GM18499 (cell line): ENCODE measurements around the gene ATP6AP1.
"Not testable (repeated sequence)": the region's sequence is repeated elsewhere in the genome, so short reads cannot be mapped to it uniquely, and the experiment has no call there.

Source experiments
- ATAC-seq: cut with Tn5 transposase; IDR thresholded peaks from one replicate; pipeline ENCODE4 v1.9.1; 2021; ENCODE audit warnings: moderate number of reproducible peaks; ENCODE audit not compliant: insufficient read depth, unreplicated experiment

The ATP6AP1 gene

DNA sequence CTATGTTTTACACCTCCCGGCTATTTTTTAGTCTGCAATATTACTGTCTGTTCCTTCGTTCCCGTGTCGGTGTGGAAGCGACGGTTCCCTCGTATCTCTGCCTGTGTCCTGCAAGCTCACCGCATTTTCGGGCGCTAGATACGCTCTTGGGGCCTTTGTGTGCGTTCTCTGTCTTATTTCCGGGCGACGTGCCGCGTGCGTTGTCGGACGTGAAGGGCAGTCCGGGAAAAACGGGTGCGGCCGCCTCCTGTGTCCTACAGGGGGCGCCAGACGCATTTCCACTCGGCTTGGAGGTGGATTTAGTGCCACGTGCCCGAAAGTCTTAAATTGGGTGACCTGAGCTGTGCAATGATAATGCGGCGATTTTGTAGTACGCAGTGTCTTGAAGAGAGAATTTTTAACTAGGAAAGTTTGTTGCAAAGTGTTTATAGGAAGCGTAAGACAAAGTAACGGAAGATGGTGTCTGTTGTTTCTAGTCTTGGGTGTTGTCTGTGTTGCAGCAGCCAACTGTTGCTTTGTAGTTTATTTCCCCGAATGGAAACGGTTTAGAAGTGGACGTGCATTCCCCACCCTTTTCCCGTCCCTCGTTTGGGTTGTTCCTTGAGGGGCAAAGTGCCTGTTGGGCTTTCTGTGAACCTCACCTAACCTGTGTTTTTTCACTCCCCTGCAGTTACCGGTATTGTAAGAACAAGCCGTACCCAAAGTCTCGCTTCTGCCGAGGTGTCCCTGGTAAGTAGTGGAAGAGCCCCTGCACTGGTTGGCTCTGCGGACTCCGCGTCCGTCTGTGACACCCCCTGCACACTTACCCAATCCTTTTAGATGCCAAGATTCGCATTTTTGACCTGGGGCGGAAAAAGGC is 29.6 kb upstream of the ATP6AP1 start:
- ATAC-seq, result no peak

DNA sequence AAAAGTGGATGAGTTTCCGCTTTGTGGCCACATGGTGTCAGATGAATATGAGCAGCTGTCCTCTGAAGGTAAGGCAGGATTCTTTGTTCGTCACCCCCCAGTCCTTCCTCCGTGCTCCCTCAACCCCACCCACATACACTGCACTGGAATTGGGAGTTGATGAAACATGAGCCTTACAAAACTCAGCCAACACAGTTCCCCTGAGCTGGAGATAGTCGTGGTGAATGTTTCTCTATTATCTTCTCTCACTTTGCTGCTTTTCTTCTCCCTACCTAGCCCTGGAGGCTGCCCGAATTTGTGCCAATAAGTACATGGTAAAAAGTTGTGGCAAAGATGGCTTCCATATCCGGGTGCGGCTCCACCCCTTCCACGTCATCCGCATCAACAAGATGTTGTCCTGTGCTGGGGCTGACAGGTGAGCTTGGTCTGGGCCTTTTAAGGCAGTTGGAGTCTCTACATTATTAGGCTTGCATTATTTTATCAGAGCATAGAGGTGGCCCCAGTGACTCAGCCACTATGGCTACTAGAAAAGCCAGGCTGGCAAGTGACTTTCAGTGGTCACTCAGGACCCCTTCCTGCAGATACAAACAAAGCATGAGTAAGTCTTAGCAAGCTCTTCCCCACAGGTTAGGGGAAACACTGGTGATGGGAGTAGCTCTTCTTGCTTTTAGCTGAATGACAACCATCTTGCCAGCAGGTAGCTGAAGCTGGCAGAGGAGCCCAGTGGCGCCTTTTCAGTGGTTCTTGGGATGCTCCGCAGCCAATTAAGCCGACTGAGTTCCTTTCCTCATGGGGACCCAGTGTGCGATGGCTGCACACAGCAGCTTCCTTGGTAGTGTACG is 28.7 kb upstream of the ATP6AP1 start:
- ATAC-seq, result no peak

DNA sequence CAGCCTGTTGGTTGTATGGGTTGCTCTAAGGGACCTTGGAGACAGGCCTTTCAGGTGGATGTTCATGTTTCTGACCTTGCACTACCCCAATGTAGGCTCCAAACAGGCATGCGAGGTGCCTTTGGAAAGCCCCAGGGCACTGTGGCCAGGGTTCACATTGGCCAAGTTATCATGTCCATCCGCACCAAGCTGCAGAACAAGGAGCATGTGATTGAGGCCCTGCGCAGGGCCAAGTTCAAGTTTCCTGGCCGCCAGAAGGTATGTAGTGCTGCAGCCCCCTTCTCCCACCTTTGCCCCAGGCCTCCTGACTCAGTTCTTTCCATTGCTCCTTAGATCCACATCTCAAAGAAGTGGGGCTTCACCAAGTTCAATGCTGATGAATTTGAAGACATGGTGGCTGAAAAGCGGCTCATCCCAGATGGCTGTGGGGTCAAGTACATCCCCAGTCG is 28.1 kb upstream of the ATP6AP1 start:
- ATAC-seq, result not testable (repeated sequence)

DNA sequence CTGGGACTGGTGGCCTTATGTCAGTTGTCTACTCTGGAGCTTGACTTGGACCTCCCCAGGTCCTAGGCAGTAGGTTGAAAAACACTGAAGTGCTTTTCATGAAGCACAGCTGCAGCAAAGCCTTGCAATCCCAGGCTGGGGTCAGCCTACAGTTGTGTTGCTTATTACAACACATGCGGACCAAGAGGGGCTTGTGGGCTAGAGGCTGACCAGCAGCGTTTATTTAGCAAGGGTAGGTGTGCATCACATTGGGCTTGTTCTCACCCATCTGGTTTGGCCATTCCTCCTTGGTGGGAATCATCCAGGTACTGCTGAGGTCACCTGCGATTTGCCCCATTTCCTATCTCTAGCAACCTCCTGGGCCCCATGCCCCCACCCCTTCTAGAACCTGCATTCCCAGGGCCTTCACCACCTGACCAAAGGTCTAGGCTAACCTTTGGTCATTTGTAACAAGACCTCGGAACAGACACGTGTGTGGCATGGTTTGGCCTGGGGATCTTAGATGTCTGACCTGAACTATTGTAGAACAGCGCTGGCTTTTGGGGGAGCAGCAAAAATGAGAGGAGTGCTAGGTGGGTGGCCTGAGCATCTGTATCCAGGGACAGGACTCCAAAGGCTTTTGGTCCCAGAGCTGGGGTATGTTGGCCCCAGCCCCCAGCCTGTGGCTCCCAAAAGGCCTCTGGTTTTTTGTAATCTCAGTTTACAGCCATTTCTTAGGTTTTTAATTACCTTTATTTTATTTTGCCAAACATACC is 27.3 kb upstream of the ATP6AP1 start:
- no peak for ATAC-seq

DNA sequence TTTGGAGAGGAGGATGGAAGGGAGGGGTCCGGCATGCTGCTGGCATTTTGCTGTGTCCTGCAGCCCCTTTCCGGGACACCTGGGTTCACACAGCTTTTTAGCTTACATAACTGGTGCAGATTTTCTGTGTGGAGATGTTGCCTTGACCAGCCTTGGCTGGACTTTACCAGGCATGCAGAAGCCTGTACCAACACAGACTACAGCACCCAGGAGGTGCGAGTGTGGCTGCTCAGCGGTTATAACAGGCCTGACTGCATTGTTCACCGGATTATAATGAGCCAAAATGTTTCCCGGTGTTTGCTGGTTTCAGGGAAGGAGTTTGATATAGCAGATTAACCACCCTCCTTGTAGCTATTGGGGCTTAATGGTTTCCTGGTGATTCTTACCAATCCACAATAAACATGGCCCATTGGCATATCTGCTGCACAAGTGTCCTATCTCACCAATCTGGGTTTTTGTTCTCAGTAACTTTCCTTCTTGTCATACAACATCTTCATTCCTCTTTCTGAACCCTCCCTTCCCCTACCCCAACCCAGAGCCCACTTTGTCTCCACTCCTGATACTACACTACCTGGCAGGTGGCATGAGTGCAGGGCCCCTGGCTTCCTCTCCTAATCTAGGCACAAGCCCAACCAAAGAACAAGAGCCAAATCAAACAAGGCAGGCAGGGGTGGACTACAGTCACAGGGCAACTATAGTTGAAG is 26.4 kb upstream of the ATP6AP1 start:
- ATAC-seq, result no peak

DNA sequence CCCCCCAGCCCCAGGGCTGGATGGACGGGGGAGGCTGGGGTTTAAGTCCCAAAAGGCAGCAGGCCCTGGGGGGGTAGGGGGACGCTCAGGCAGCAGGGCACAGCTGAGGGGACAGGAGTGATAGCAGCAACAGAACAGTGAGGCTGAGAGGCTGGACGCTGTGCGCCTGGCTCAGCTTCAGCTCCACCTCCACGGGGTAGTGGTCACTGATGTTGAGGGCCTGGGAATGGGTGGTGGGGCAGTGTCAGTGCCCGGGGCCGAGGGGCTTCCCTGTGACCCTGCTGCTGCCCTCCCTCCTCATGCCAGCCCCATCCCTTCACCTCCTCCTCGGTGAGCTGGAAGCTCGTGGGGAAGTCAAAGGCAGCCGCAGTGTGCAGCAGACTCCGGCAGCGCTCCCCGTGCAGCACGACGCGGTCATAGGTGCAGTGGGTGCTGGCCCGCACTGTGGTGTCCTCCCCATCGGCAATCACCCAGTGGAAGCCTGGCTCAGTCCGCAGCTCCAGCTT is 25.8 kb upstream of the ATP6AP1 start:
- no peak for ATAC-seq

DNA sequence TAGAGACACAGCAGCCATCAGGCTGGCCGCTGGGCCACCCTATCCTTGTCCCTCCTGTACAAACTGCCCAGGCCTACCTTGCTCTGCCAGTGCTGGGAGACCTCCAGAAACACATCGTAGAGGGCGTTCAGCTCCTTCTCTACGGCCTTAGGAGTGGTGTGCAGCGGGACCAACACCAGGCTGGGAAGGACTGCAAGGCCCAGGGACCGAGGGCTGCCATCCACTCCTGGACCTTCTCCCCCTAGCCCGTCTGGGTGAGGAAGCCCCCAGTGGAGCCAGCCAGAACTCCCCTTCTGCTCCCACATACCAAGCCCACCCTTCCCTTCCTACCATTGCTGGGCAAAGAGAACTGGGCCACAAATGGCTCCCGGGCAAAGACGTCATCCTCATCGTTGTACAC is 25.3 kb upstream of the ATP6AP1 start:
- no peak for ATAC-seq

DNA sequence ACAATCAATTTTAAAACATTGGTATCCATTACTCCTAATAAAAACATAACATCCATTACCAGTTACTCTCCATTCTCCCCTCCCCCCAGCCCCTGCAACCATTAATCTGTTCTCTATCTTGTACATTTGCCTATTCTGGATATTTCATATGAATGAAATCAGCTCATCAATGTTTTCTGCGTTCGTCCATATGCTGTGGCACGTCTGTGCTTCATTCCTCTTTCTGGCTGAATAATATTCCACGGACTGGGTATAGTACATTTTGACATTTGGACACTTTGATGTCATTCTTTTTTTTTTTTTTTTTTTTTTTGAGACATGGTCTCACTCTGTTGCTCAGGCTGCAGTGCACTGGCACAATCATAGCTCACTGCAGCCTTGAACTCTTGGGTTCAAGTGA is 24.6 kb upstream of the ATP6AP1 start:
- ATAC-seq, result no peak

DNA sequence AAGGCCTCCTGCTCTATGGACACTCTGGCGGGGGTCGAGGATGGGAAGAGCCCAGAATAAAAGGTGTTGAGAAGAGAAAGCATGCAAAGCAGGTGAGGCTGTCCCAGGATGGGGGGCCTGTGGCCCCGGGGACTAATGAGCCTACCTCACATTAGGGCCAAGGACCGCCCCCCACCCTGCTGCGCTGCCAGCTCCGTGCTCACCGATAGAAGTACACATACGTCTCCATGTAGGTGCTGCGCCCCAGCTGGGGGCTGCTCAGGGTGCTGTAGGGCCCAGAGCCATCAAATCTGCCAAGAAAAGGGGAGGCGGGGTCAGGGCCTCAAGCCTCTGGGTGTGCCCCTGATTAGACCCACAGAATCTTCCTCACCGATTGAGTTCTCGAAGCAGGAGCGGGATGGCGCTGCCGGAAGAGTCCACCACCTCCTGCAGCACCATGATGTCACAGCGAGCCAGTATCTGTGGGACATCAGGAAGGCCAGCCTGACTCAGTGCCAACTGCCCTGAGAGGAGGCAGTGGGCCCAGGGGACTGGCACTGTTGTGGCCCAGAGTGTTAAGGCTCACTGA is 23.8 kb upstream of the ATP6AP1 start:
- ATAC-seq, result no peak

DNA sequence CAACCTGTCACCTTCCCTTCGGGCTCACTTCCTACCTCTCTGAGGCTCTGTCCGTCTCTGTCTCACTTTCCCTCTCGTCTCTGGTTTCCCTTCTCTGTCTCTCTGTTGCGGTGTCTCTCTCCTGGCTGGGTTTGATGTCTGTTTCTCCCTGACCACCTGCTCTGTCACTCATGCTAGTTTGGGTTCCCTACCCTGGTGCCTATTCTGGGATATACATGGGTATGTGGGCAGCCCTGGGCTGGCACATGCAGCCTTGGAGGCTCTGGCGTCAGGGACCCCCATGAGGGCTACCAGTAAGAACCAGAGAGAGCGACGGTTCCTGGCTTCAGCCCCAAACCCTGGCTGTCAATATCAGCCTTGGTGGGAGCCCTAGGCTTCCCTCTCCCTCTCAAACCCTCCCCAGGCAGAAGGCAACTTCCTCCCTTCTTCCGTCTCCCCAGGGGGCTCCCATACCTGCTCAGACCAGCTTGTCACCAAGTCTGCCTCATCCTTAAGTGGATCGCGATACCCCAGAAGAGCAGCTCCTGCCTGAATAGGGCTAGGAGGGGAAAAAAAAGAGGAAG is 19.7 kb upstream of the ATP6AP1 start:
- ATAC-seq, result no peak

DNA sequence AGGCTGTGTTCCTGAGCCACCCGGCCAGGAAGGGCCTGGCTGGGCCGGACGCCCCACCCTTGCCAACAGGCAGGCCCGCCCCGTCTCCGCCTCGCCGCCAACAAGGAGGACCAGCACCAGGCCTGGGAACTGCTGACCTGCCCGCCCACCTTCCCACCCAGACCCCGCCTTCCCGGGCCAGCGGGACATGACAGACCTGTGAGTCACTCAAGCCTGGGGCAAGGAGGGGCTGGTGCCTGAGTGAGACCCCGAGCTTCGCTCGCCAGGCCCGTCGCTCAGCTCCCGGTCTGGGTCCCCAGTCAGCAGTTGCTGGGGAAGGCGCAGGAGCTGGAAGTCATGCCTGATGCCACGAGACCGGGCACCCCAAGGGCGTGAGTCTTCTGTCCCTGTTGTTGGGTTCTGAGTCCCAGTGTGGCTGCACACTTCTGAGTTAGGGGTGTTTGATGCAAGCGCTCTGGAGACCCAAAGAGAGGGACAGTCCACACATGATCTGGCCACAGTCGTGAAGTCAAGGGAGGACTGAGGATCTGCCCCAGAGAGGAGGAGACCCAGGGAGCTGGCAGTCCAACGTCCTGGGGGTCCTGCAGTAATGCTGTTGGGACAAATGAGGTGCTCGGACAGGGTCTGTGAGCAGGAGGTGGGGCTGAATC is 19.1 kb upstream of the ATP6AP1 start, which contains the start of gene DNASE1L1:
Gene DNASE1L1, minus strand, starts transcription at position 33 of the 650 bp plus-strand sequence. CDS start 3,686 bp downstream, outside the sequence.
- no peak for ATAC-seq

DNA sequence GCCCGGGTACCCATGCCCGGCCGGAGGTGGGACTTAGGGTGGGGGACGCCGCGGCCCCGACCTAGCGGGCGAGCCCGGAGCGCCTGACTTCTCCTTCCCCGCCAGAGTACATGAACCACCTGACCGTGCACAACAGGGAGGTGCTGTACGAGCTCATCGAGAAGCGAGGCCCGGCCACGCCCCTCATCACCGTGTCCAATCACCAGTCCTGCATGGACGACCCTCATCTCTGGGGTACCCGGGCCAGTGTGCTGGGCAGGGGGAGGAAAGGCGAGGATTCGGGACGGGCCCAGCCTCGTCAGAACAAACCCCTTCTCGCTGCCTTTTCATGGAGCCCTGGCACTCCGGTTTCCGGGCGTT is 16.5 kb upstream of the ATP6AP1 start:
- ATAC-seq, result no peak

DNA sequence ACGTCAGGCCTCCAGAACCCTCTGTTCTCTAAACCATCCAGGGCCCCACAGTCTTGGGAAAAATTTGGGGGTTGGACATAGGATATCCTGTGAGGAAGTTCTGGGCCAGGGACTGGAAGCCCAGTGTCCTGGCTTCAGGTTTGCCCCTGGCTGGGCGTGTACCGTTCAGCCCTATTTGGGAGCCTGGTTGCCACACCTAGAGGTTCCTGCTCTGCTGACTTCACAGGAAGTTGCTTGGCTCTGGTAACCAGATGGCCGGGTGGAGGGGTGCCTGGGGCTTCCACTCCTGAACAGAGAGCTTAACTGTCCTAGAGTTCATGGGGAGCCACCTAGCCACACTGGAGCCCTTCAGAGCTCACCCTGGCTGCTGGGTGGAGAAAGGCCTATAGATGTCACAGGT is 16.0 kb upstream of the ATP6AP1 start:
- ATAC-seq, result no peak

DNA sequence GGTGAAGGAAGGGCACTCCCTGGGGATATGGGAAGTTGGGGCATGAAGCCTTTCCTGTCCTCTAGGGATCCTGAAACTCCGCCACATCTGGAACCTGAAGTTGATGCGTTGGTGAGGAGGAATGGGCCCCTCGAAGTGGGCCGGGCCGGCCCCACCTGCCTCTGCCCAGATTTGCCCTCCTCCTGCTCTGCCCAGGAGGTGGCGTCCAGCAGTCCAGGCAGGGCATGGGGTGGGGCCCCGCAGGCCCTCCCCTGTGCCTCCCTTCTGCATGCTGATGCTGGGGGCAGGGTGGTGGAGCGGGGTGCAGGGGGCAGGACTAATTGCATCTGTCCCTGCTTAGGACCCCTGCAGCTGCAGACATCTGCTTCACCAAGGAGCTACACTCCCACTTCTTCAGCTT is 15.3 kb upstream of the ATP6AP1 start:
- no peak for ATAC-seq

DNA sequence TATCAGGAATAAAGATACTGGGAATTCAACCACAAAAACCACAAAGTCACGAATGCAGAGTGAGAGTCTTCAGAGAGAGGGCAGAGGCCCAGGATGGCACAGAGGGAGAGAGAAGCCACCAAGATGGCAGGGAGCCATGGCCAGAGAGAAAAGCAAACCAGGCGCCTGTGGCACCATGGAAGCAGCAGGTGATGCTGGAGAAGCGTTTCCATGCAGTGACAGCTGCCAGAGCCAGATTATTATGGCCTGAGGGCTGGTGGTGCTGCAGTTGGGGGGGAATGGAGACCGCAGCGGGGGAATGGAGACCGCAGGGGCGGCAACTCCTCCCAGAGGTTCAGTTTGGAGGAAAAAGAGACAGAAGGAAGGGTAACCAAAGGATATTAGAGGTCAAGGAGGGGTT is 11.3 kb upstream of the ATP6AP1 start:
- ATAC-seq, result no peak

DNA sequence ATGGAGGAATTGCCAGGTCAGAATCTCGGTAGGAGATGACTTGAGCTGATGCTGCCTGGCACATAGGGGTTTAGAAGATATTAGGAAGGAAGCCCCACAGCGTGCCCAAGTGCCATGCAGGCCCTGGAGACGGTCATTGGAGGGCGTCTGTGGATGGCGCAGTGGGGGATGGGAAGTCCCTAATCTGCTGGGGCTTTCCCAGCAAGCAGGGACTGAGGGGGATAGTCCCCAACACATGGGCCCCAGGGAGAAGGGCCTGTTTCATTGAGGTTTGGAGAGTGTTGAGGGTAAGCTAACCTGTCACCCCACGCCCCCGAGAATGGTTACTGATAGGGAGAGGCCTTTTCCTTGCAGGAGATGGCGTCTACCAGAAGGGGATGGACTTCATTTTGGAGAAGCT is 9.3 kb upstream of the ATP6AP1 start:
- ATAC-seq, result no peak

DNA sequence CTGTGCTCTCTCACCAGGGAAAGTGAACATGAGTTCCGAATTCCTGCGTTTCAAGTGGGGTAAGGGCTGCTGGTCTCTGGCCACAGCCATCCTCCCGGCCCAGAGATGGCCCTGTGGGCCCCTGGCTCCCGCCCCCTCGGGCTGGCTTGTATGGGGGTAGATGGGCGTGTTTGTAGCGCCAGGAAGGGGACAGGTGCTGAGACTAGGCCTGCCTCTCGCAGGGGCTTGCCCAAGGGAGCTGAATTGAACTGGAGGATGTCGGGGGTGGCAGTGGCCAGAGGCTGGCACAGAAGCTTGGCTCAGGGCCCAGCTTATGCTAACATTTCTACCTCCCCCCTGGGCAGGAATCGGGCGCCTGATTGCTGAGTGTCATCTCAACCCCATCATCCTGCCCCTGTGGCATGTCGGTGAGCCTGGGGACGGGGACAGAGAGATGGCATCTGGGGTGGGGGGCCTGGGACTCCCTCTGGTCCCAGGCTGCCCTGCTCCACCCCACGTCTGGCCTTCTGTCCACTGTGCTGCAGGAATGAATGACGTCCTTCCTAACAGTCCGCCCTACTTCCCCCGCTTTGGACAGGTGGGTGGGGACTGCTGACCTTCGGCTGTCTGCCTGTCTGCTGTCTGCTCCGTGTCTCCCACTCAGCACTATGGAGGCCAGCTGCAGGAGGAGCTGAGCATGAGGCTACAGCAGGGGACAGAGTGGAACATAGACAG is 8.6 kb upstream of the ATP6AP1 start:
- ATAC-seq, result no peak

DNA sequence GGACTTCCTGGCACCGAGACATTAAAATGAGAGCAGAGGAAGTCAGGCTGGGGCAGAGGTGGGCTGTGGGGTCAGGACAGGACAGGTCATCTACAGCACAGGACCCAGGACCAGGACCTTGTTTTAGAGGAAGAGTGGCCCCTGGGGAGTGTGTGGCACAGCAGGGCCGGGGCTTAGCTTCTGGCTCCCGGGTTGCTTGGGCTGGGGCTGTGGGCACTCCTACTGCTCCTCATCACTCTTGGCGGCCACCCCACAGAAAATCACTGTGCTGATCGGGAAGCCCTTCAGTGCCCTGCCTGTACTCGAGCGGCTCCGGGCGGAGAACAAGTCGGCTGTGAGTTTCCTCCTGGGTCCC is 8.1 kb upstream of the ATP6AP1 start:
- no peak for ATAC-seq
